Fibroblast of lung (primary cell): ENCODE results near the gene DIS3L2. TPM values are rescaled to one million over a fixed set of nuclear protein-coding genes. Genes with fewer than 3 reads are reported as not detected.

Source experiments
- DNase-seq, 2 donors: peaks; one replicate each; pipeline versions ENCODE4 v3.0.0 to v3.0.0-alpha.2; 2010; ENCODE audit warnings: low read depth in 2 of 2
- H2AFZ ChIP-seq: 2 replicates; pipeline ENCODE4 v1.5.1; 2012; ENCODE audit warnings: low read length, control low read depth, inconsistent platforms
- H3K27ac ChIP-seq: 2 replicates; pipeline ENCODE4 v1.5.1; 2011; ENCODE audit warnings: low read length, control low read depth; ENCODE audit not compliant: insufficient read depth
- H3K27me3 ChIP-seq: 2 replicates; pipeline ENCODE4 v1.5.1; 2011; ENCODE audit warnings: mild to moderate bottlenecking, low read length; ENCODE audit not compliant: control insufficient read depth, insufficient read depth
- H3K36me3 ChIP-seq: 2 replicates; pipeline ENCODE4 v1.5.1; 2011; ENCODE audit warnings: low read length; ENCODE audit not compliant: control insufficient read depth, insufficient read depth
- H3K4me1 ChIP-seq: 2 replicates; pipeline ENCODE4 v1.5.1; 2011; ENCODE audit warnings: low read length; ENCODE audit not compliant: control insufficient read depth, insufficient read depth; ENCODE audit errors: extremely low read depth
- H3K4me2 ChIP-seq: 2 replicates; pipeline ENCODE4 v1.5.1; 2011; ENCODE audit warnings: low read length, control low read depth; ENCODE audit not compliant: insufficient read depth; ENCODE audit errors: extremely low read depth
- H3K4me3 ChIP-seq, 4 experiments: fragments of 200-600 bp in 1 of 4; sonication (generic) in 1 of 4; replicated peaks in 1 of 4; 2 replicates each; pipeline ENCODE4 v1.5.1; 2011 to 2016; ENCODE audit warnings: low read length in 4 of 4, low read depth in 3 of 4, mild to moderate bottlenecking in 3 of 4, control low read depth in 2 of 4, inconsistent platforms in 1 of 4, mixed read lengths in 1 of 4; ENCODE audit not compliant: insufficient read depth in 1 of 4; ENCODE audit errors: control extremely low read depth in 1 of 4
- H3K79me2 ChIP-seq: 2 replicates; pipeline ENCODE4 v1.5.1; 2012; ENCODE audit warnings: mild to moderate bottlenecking, low read length, inconsistent platforms; ENCODE audit not compliant: control insufficient read depth, insufficient read depth
- H3K9ac ChIP-seq: 2 replicates; pipeline ENCODE4 v1.5.1; 2011; ENCODE audit warnings: mild to moderate bottlenecking, low read length, control low read depth; ENCODE audit not compliant: insufficient read depth
- H3K9me3 ChIP-seq: 2 replicates; pipeline ENCODE4 v1.5.1; 2012; ENCODE audit warnings: low read depth, low read length; ENCODE audit not compliant: control insufficient read depth, insufficient read depth
- H4K20me1 ChIP-seq: 2 replicates; pipeline ENCODE4 v1.5.1; 2011; ENCODE audit warnings: low read length; ENCODE audit not compliant: control insufficient read depth, insufficient read depth; ENCODE audit errors: extremely low read depth
- EZH2 ChIP-seq: IDR thresholded peaks from 2 replicates; pipeline ENCODE4 v1.5.1; 2012; ENCODE audit warnings: low read length, control low read depth, mild to moderate bottlenecking; ENCODE audit errors: missing control alignments
- polyA plus RNA-seq, 2 donors: library from polyadenylated mRNA; depleted of rRNA in 1 of 2; stranded (reverse) in 1 of 2; unstranded in 1 of 2; fragments of >200 nt; gene quantifications; 2 replicates each; pipeline ENCODE4 v1.2.1, GENCODE V29; 2011 to 2012; ENCODE audit warnings: missing spikeins in 1 of 2
- total RNA-seq: library from RNA; depleted of rRNA; stranded (reverse); fragments of >200 nt; gene quantifications from 2 replicates; pipeline ENCODE4 v1.2.1, GENCODE V29; 2014
- TF ChIP-seq, protein P1 (sequence below), 2 donors: IDR thresholded peaks in 1 of 2; conservative IDR thresholded peaks in 1 of 2; 1 replicate in 1 of 2; 2 replicates in 1 of 2; pipeline ENCODE4 v1.5.1; 2011 to 2012; ENCODE audit warnings: low read length in 2 of 2, control low read depth in 1 of 2, inconsistent platforms in 1 of 2, low read depth in 1 of 2, mild to moderate bottlenecking in 1 of 2

DIS3L2 gene
- total and polyA plus RNA-seq, 2 donors (not counting 1 experiment from before 2014, with no cell fraction given), result 5.2 to 15.2 TPM

- Histone ChIP-seq H4K20me1 (no peaks in the 10 kb centered on the region), H3K9me3 (no peaks in the 10 kb centered on the region), H3K36me3 (no peaks in the 10 kb centered on the region), H3K4me3 (no peak overlapping the region), H3K79me2 (no peaks in the 10 kb centered on the region), H3K27me3 (no peaks in the 10 kb centered on the region), H3K4me2 (no peak overlapping the region), H3K9ac (no peak overlapping the region), H3K4me1 (no peaks in the 10 kb centered on the region), H3K27ac (no peak overlapping the region), H2AFZ (no peak overlapping the region)
- no peak for TF ChIP-seq EZH2
- TF ChIP-seq, protein P1, sequence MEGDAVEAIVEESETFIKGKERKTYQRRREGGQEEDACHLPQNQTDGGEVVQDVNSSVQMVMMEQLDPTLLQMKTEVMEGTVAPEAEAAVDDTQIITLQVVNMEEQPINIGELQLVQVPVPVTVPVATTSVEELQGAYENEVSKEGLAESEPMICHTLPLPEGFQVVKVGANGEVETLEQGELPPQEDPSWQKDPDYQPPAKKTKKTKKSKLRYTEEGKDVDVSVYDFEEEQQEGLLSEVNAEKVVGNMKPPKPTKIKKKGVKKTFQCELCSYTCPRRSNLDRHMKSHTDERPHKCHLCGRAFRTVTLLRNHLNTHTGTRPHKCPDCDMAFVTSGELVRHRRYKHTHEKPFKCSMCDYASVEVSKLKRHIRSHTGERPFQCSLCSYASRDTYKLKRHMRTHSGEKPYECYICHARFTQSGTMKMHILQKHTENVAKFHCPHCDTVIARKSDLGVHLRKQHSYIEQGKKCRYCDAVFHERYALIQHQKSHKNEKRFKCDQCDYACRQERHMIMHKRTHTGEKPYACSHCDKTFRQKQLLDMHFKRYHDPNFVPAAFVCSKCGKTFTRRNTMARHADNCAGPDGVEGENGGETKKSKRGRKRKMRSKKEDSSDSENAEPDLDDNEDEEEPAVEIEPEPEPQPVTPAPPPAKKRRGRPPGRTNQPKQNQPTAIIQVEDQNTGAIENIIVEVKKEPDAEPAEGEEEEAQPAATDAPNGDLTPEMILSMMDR (conservative IDR thresholded peaks at IDR 0.05 in 1 of 2, IDR thresholded peaks at IDR 0.05 in 1 of 2; ENCODE audit: low read depth in 1 of 2, low read length in 2 of 2), result no peak
- DNase-seq, result no peak
Measured at GRCh38 chr2:232225429-232225828, 263.9 kb downstream of the DIS3L2 start.

DNA sequence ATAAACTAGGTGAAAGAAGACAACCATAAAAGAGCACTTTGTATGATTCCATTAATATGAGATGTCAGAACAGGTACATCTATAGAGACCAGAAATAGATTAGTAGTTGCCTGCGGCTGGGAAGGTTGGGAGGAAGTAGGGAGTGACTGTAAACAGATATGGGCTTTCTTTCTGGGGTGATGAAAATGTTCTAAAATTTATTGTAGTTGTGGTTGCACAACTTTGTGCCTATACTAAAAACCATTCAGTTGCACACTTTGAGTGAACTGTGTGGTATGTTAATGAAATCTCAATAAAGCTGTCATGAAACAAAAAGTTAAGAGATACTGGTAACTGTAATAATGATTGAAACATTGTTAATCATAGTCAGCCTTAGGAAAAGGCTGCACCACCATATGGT lies 264.4 kb downstream of the DIS3L2 start:
- no peaks in the 10 kb centered on the region for H3K4me1 ChIP-seq
- H3K9ac ChIP-seq, result no peak overlapping the region
- no peak for DNase-seq
- TF ChIP-seq EZH2, result no peak
- TF ChIP-seq, protein P1 (conservative IDR thresholded peaks at IDR 0.05 in 1 of 2, IDR thresholded peaks at IDR 0.05 in 1 of 2; ENCODE audit: low read depth in 1 of 2, low read length in 2 of 2), result no peak
- no peak overlapping the region for H3K4me3 ChIP-seq
- no peak overlapping the region for H3K4me2 ChIP-seq
- H4K20me1 ChIP-seq, result no peaks in the 10 kb centered on the region
- H2AFZ ChIP-seq, result no peak overlapping the region
- H3K27ac ChIP-seq, result no peak overlapping the region
- H3K79me2 ChIP-seq, result no peaks in the 10 kb centered on the region
- H3K27me3 ChIP-seq, result no peaks in the 10 kb centered on the region
- H3K9me3 ChIP-seq, result no peaks in the 10 kb centered on the region
- H3K36me3 ChIP-seq, result no peaks in the 10 kb centered on the region

DNA sequence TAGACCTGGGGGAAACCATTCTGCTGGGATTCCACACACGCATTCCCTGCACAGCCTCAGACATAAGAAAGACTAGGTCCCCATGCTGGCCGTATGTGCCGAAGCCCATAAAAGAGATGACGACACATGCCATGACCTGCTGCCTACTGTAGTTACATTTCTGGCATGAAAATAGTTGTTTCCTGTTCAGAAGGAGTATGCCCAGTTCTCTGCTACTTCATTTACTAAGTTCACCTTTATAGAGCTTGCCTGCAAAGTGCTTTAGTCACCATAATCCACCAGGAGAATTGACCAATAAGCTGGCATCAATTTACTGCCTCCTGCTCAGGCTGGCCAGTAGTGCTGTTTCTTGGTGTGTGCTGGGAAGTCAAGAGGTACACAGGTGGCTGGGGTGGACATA lies 266.8 kb downstream of the DIS3L2 start:
- DNase-seq, result no peak
- Histone ChIP-seq H3K27me3 (no peaks in the 10 kb centered on the region), H3K9me3 (no peaks in the 10 kb centered on the region), H3K4me3 (no peak overlapping the region), H3K79me2 (no peaks in the 10 kb centered on the region), H3K36me3 (no peaks in the 10 kb centered on the region), H2AFZ (no peak overlapping the region), H3K4me2 (no peak overlapping the region), H3K27ac (no peak overlapping the region), H3K4me1 (no peaks in the 10 kb centered on the region), H4K20me1 (no peaks in the 10 kb centered on the region), H3K9ac (no peak overlapping the region)
- TF ChIP-seq EZH2, result no peak
- TF ChIP-seq, protein P1 (conservative IDR thresholded peaks at IDR 0.05 in 1 of 2, IDR thresholded peaks at IDR 0.05 in 1 of 2; ENCODE audit: low read depth in 1 of 2, low read length in 2 of 2), result no peak
